Stimulated activated naive CD8-positive, alpha-beta T cell treated with anti-CD3 and anti-CD28 coated beads, Interleukin-15, Interleukin-2, amounts not matched to agents 100 ng/mL and 50 ng/mL, for 24 hours (primary cell): ENCODE measurements around the gene ZBTB46.
"Not testable (repeated sequence)": the region's sequence is repeated elsewhere in the genome, so short reads cannot be mapped to it uniquely, and the experiment has no call there.

Experiments used
- H3K27ac Mint-ChIP-seq: one replicate; pipeline ENCODE4 v1.8.0; 2021; ENCODE audit warnings: mild to moderate bottlenecking, mixed read lengths
- H3K27me3 Mint-ChIP-seq: one replicate; pipeline ENCODE4 v1.8.0; 2021; ENCODE audit warnings: mixed read lengths
- H3K36me3 Mint-ChIP-seq: one replicate; pipeline ENCODE4 v1.8.0; 2021; ENCODE audit warnings: low read depth, mixed read lengths
- H3K4me1 Mint-ChIP-seq: one replicate; pipeline ENCODE4 v1.8.0; 2021; ENCODE audit warnings: low read depth, mixed read lengths
- H3K4me3 Mint-ChIP-seq: one replicate; pipeline ENCODE4 v1.8.0; 2021; ENCODE audit warnings: mild to moderate bottlenecking, mixed read lengths
- H3K9me3 Mint-ChIP-seq: one replicate; pipeline ENCODE4 v1.8.0; 2021; ENCODE audit warnings: mixed read lengths

Gene ZBTB46

GRCh38 chr20:63830841-63831588 lies at the start of gene ZBTB46:
Gene ZBTB46, minus strand, starts transcription at chr20:63831264. Its CDS starts 40,507 bp downstream, at chr20:63790757.
- H3K27ac Mint-ChIP-seq, result no peak within 1 kb of the TSS
- H3K27me3 Mint-ChIP-seq, result peaks cover 24% of the 10 kb centered on the region

GRCh38 chr20:63878899-63879663 lies 48.0 kb upstream of the ZBTB46 start:
- Mint-ChIP-seq H3K27ac (no peak overlapping the region), H3K9me3 (no peaks in the 10 kb centered on the region), H3K36me3 (peaks cover 33% of the 10 kb centered on the region), H3K4me3 (no peak overlapping the region), H3K27me3 (no peaks in the 10 kb centered on the region), H3K4me1 (no peaks in the 10 kb centered on the region)

More at GRCh38 chr20:63830841-63831588, at the start of gene ZBTB46:
- H3K36me3 Mint-ChIP-seq, result no peaks in the 10 kb centered on the region
- H3K9me3 Mint-ChIP-seq, result no peaks in the 10 kb centered on the region
- H3K4me1 Mint-ChIP-seq, result peaks cover 12% of the 10 kb centered on the region
- H3K4me3 Mint-ChIP-seq, result peak within 1 kb of the TSS; percentile 81

- no peaks in the 10 kb centered on the region for H3K27me3 Mint-ChIP-seq
- H3K27ac Mint-ChIP-seq, result no peak overlapping the region
- H3K36me3 Mint-ChIP-seq, result peaks cover 40% of the 10 kb centered on the region
- H3K4me3 Mint-ChIP-seq, result no peak overlapping the region
- H3K4me1 Mint-ChIP-seq, result peaks cover 8% of the 10 kb centered on the region
- H3K9me3 Mint-ChIP-seq, result no peaks in the 10 kb centered on the region
Measured at GRCh38 chr20:63877755-63878470, 46.8 kb upstream of the ZBTB46 start.

- Mint-ChIP-seq H3K4me1 (peaks cover 15% of the 10 kb centered on the region), H3K27me3 (no peaks in the 10 kb centered on the region), H3K4me3 (no peak overlapping the region), H3K9me3 (no peaks in the 10 kb centered on the region), H3K27ac (no peak overlapping the region), H3K36me3 (peaks cover 45% of the 10 kb centered on the region)
Measured at GRCh38 chr20:63876489-63877036, 45.5 kb upstream of the ZBTB46 start.

- Mint-ChIP-seq H3K36me3 (peaks cover 55% of the 10 kb centered on the region), H3K4me1 (peaks cover 15% of the 10 kb centered on the region)
- not testable (repeated sequence) for H3K9me3 Mint-ChIP-seq, H3K27me3 Mint-ChIP-seq, H3K4me3 Mint-ChIP-seq, H3K27ac Mint-ChIP-seq
Measured at GRCh38 chr20:63874241-63874640, 43.2 kb upstream of the ZBTB46 start.

- peaks cover 59% of the 10 kb centered on the region for H3K36me3 Mint-ChIP-seq
- no peaks in the 10 kb centered on the region for H3K27me3 Mint-ChIP-seq
- peak overlapping the region; percentile 53 for H3K4me3 Mint-ChIP-seq
- H3K4me1 Mint-ChIP-seq, result peaks cover 15% of the 10 kb centered on the region
- no peaks in the 10 kb centered on the region for H3K9me3 Mint-ChIP-seq
- H3K27ac Mint-ChIP-seq, result peak overlapping the region; percentile 75
Measured at GRCh38 chr20:63873477-63873971, 42.5 kb upstream of the ZBTB46 start.

- H3K36me3 Mint-ChIP-seq, result peaks cover 38% of the 10 kb centered on the region
- H3K27me3 Mint-ChIP-seq, result no peaks in the 10 kb centered on the region
Measured at GRCh38 chr20:63868264-63868663, 37.2 kb upstream of the ZBTB46 start.

GRCh38 chr20:63867042-63867441 lies 36.0 kb upstream of the ZBTB46 start:
- not testable (repeated sequence) for H3K9me3 Mint-ChIP-seq, H3K27ac Mint-ChIP-seq, H3K27me3 Mint-ChIP-seq
- H3K36me3 Mint-ChIP-seq, result peaks cover 33% of the 10 kb centered on the region
- H3K4me1 Mint-ChIP-seq, result peaks cover 21% of the 10 kb centered on the region
- peak overlapping the region; percentile 93 for H3K4me3 Mint-ChIP-seq

More at GRCh38 chr20:63868264-63868663, 37.2 kb upstream of the ZBTB46 start:
- H3K9me3 Mint-ChIP-seq, result no peaks in the 10 kb centered on the region
- H3K4me1 Mint-ChIP-seq, result peaks cover 27% of the 10 kb centered on the region
- no peak overlapping the region for H3K4me3 Mint-ChIP-seq
- no peak overlapping the region for H3K27ac Mint-ChIP-seq

GRCh38 chr20:63864978-63865640 lies 34.0 kb upstream of the ZBTB46 start, which contains the start of gene TPD52L2:
Gene TPD52L2, plus strand, starts transcription at chr20:63865270. Its CDS starts 96 bp downstream, at chr20:63865366.
- H3K27ac Mint-ChIP-seq, result peak within 1 kb of the TSS; percentile 96
- peak within 1 kb of the TSS; percentile 93 for H3K4me3 Mint-ChIP-seq
- peaks cover 20% of the 10 kb centered on the region for H3K4me1 Mint-ChIP-seq
- no peaks in the 10 kb centered on the region for H3K9me3 Mint-ChIP-seq
- no peaks in the 10 kb centered on the region for H3K27me3 Mint-ChIP-seq
- H3K36me3 Mint-ChIP-seq, result peaks cover 31% of the 10 kb centered on the region

GRCh38 chr20:63864545-63864977 lies 33.5 kb upstream of the ZBTB46 start:
- Mint-ChIP-seq H3K36me3 (peaks cover 27% of the 10 kb centered on the region), H3K9me3 (no peaks in the 10 kb centered on the region), H3K27ac (peak overlapping the region; percentile 96), H3K27me3 (no peaks in the 10 kb centered on the region), H3K4me3 (peak overlapping the region; percentile 93), H3K4me1 (peaks cover 20% of the 10 kb centered on the region)

GRCh38 chr20:63863798-63864544 lies 32.9 kb upstream of the ZBTB46 start:
- H3K27me3 Mint-ChIP-seq, result no peaks in the 10 kb centered on the region
- H3K36me3 Mint-ChIP-seq, result peaks cover 21% of the 10 kb centered on the region
- H3K9me3 Mint-ChIP-seq, result no peaks in the 10 kb centered on the region
- H3K4me1 Mint-ChIP-seq, result peaks cover 25% of the 10 kb centered on the region
- peak overlapping the region; percentile 93 for H3K4me3 Mint-ChIP-seq
- H3K27ac Mint-ChIP-seq, result peak overlapping the region; percentile 96

GRCh38 chr20:63863021-63863797 lies 32.1 kb upstream of the ZBTB46 start:
- Mint-ChIP-seq H3K4me3 (peak overlapping the region; percentile 93), H3K9me3 (no peaks in the 10 kb centered on the region), H3K27me3 (no peaks in the 10 kb centered on the region), H3K4me1 (peaks cover 33% of the 10 kb centered on the region), H3K36me3 (peaks cover 17% of the 10 kb centered on the region), H3K27ac (peak overlapping the region; percentile 96)
